HG03045 (cell line): Measurements from ENCODE around the gene PPIH.
"Not testable (repeated sequence)": the region's sequence is repeated elsewhere in the genome, so short reads cannot be mapped to it uniquely, and the experiment has no call there.

ENCODE experiments used
- ATAC-seq: cut with Tn5 transposase; IDR thresholded peaks from one replicate; pipeline ENCODE4 v1.9.1; 2021; ENCODE audit warnings: mild to moderate bottlenecking, moderate library complexity; ENCODE audit not compliant: unreplicated experiment

PPIH gene

GRCh38 chr1:42681741-42682483, 23.7 kb downstream of the PPIH start, which contains the start of gene YBX1:
TSS of gene YBX1 (plus strand) at chr1:42682418. CDS start at chr1:42682566, 148 bp downstream.
- peak; percentile 90 for ATAC-seq

GRCh38 chr1:42682484-42682738, 24.2 kb downstream of the PPIH start:
- ATAC-seq = not testable (repeated sequence)

- ATAC-seq = peak; percentile 46
Observed at GRCh38 chr1:42682739-42683531, 24.7 kb downstream of the PPIH start.

- ATAC-seq = no peak
Observed at GRCh38 chr1:42684139-42684538, 25.9 kb downstream of the PPIH start.

- ATAC-seq = no peak
Observed at GRCh38 chr1:42686418-42686817, 28.2 kb downstream of the PPIH start.

GRCh38 chr1:42689912-42690311, 31.7 kb downstream of the PPIH start:
- ATAC-seq = no peak

GRCh38 chr1:42690477-42691156, 32.4 kb downstream of the PPIH start:
- no peak for ATAC-seq

- ATAC-seq = no peak
Observed at GRCh38 chr1:42691157-42691498, 32.9 kb downstream of the PPIH start.

- ATAC-seq = no peak
Observed at GRCh38 chr1:42692461-42692860, 34.2 kb downstream of the PPIH start.

- no peak for ATAC-seq
Observed at GRCh38 chr1:42692911-42693310, 34.7 kb downstream of the PPIH start.

- ATAC-seq = no peak
Observed at GRCh38 chr1:42698081-42698813, 40.0 kb downstream of the PPIH start.

- ATAC-seq = no peak
Observed at GRCh38 chr1:42700006-42700405, 41.8 kb downstream of the PPIH start.

- ATAC-seq = no peak
Observed at GRCh38 chr1:42703888-42704464, 45.8 kb downstream of the PPIH start.

GRCh38 chr1:42712808-42713207, 54.6 kb downstream of the PPIH start:
- not testable (repeated sequence) for ATAC-seq

- no peak for ATAC-seq
Observed at GRCh38 chr1:42713293-42713692, 55.1 kb downstream of the PPIH start.

- ATAC-seq = not testable (repeated sequence)
Observed at GRCh38 chr1:42714441-42714840, 56.2 kb downstream of the PPIH start.

GRCh38 chr1:42720868-42721267, 62.6 kb downstream of the PPIH start:
- no peak for ATAC-seq

GRCh38 chr1:42721926-42722325, 63.7 kb downstream of the PPIH start:
- no peak for ATAC-seq

GRCh38 chr1:42722403-42722802, 64.2 kb downstream of the PPIH start:
- not testable (repeated sequence) for ATAC-seq

GRCh38 chr1:42723511-42723910, 65.3 kb downstream of the PPIH start:
- ATAC-seq = no peak

- ATAC-seq = not testable (repeated sequence)
Observed at GRCh38 chr1:42725820-42726219, 67.6 kb downstream of the PPIH start.
